Right forelimb (tissue), 1 donor: Measurements from ENCODE around the gene LCN12.

Source experiments
- DNase-seq: peaks from one replicate; pipeline ENCODE4 v3.0.0-alpha.2; 2018

Gene LCN12

GRCh38 chr9:136951541-136952320 is at the start of gene LCN12:
Gene LCN12, plus strand, starts transcription at chr9:136952273. Its CDS starts 55 bp downstream, at chr9:136952328.
- no peak for DNase-seq

- DNase-seq, result no peak
Measured at GRCh38 chr9:136903041-136903554, 49.0 kb upstream of the LCN12 start.

- DNase-seq, result no peak
Measured at GRCh38 chr9:136906266-136906665, 45.8 kb upstream of the LCN12 start.

GRCh38 chr9:136907011-136907914 is 44.8 kb upstream of the LCN12 start:
- DNase-seq, result no peak

- DNase-seq, result no peak
Measured at GRCh38 chr9:136910197-136910900, 41.7 kb upstream of the LCN12 start.

- no peak for DNase-seq
Measured at GRCh38 chr9:136910901-136911245, 41.2 kb upstream of the LCN12 start.

GRCh38 chr9:136913701-136914438 is 38.2 kb upstream of the LCN12 start:
- no peak for DNase-seq

- no peak for DNase-seq
Measured at GRCh38 chr9:136915632-136916329, 36.3 kb upstream of the LCN12 start.

GRCh38 chr9:136916330-136917184 is 35.5 kb upstream of the LCN12 start:
- no peak for DNase-seq

GRCh38 chr9:136917902-136918301 is 34.2 kb upstream of the LCN12 start:
- DNase-seq, result no peak

- DNase-seq, result no peak
Measured at GRCh38 chr9:136920069-136920468, 32.0 kb upstream of the LCN12 start.

DNA sequence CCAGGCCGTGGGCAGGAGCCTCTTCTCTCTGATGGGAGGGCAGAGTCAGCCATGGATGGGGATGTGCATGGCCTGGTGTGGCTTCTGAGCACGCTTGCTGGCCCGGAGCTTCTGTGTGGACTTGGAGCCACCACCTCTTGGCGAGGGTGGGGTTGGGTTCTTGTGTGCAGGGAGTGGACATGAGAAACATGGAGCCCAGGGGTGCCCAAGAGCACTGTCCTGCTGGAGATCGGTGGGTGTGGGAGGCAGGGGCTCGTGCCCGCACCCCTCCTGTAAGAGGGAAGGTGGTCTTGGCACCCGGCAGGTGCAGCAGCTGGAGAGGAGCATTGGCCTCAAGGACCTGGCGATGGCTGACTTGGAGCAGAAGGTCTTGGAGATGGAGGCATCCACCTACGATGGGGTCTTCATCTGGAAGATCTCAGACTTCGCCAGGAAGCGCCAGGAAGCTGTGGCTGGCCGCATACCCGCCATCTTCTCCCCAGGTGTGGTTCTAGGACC is 31.3 kb upstream of the LCN12 start:
- no peak for DNase-seq

DNA sequence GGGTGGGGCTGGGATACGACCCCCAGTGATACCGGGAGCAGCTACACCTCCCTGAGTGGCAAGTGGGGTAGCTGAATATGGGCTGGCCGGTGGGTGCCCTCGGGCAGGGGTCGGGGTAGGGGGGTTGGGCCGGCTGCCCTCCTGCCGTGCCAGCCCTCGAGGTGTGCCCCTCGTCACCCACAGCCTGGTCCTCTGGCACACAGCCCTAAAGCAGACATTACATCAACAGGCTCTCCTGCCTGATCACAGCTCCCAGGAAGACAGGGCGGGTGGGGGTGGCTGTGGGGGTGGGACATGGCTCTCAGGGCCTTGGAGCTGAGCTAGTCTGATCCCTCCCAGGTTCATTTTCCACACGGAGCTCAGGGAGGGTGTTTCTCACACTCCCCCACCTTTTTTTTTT is 30.8 kb upstream of the LCN12 start:
- no peak for DNase-seq

DNA sequence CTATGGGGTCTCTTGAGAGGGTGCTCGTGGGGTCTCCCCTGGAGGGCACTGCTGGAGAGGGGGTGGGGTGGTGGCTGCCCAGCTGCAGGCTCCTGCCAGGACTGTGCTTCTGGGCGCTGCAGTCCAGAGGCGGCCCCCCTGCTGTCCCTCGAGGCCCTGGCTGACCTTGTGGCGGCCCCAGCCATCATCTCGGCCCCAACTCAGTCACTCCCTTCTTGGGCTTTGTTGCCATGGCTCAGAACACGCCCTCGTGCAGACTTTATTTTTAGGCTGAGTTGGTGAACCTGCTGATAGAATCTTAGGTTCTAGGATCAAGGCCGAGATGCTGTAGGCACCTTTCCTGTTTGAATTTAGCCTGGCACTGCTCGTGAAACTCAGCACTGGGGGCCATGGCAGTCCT is 30.4 kb upstream of the LCN12 start:
- no peak for DNase-seq

DNA sequence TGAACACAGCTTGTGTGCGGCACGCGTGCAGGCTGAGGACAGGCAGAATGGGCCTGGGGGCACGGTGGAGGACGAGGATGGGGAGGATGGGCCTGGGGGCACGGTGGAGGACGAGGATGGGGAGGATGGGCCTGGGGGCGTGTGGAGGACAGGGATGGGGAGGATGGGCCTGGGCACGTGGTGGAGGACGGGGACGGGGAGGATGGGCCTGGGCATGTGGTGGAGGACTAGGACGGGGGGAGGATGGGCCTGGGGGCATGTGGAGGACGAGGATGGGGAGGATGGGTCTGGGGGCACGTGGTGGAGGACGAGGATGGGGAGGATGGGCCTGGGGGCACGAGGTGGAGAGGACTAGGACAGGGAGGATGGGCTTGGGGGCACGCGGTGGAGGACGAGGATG is 29.5 kb upstream of the LCN12 start:
- no peak for DNase-seq

DNA sequence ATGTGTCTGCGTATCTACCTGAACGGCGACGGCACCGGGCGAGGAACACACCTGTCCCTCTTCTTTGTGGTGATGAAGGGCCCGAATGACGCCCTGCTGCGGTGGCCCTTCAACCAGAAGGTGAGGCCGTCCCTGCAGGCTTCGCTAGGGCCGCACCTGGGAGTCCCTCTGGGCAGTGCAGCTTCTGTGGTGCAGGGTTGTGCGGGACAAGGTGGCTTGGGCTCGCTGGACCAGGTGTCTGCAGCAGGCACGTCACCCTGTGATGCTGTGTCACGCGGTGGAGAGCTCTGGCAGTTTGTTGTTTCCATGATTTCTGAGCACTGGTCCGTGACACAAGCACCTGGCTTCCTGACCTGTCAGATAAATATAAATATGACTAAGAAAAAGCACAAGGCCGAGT is 28.2 kb upstream of the LCN12 start:
- DNase-seq, result no peak

DNA sequence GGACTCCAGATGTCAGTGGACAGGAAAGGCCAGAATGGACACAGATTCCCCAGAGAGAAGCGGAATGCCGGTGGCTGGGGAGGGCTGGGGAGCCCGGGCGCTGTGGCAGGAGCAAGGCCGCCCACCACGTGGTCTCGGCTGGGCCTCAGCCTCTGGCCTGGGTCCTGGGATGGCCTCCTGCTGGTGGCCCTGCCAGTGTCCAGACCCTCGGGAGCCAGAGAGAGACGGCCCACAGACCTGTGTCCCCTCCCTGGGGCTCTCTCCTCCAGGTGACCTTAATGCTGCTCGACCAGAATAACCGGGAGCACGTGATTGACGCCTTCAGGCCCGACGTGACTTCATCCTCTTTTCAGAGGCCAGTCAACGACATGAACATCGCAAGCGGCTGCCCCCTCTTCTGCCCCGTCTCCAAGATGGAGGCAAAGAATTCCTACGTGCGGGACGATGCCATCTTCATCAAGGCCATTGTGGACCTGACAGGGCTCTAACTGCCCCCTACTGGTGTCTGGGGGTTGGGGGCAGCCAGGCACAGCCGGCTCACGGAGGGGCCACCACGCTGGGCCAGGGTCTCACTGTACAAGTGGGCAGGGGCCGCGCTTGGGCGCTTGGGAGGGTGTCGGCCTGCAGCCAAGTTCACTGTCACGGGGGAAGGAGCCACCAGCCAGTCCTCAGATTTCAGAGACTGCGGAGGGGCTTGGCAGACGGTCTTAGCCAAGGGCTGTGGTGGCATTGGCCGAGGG is 26.5 kb upstream of the LCN12 start:
- peak; percentile 42 for DNase-seq

DNA sequence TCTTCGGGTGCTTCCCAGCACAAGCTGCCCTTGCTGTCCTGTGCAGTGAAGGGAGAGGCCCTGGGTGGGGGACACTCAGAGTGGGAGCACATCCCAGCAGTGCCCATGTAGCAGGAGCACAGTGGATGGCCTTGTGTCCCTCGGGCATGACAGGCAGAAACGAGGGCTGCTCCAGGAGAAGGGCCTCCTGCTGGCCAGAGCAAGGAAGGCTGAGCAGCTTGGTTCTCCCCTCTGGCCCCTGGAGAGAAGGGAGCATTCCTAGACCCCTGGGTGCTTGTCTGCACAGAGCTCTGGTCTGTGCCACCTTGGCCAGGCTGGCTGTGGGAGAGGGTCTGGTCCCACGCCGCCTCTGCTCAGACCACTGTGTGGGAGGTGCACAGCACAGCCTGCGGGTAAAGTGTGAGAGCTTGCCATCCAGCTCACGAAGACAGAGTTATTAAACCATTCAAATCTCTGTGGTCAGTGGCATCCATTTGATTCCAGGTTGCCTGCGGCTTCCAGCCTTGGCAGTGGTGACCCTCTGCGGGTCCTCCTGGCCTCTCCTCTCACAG is 25.8 kb upstream of the LCN12 start:
- no peak for DNase-seq

GRCh38 chr9:136926749-136927148 is 25.3 kb upstream of the LCN12 start:
- DNase-seq, result no peak
